NK-92 (cell line): ENCODE measurements around the gene KRT6A.
"Not testable (repeated sequence)": the region's sequence is repeated elsewhere in the genome, so short reads cannot be mapped to it uniquely, and the experiment has no call there.

Experiments
- DNase-seq: peaks from one replicate; lab custom pipeline; 2025; ENCODE audit not compliant: unreplicated experiment; lab: John Stamatoyannopoulos, UW

KRT6A gene

GRCh38 chr12:52506858-52507715, 14.0 kb upstream of the KRT6A start:
- DNase-seq: no peak

GRCh38 chr12:52502877-52503276, 9.8 kb upstream of the KRT6A start:
- DNase-seq: no peak

- no peak for DNase-seq
These were observed 8.4 kb upstream of the KRT6A start for GRCh38 chr12:52501490-52501889.

GRCh38 chr12:52500574-52500973, 7.5 kb upstream of the KRT6A start:
- DNase-seq: not testable (repeated sequence)

- no peak for DNase-seq
These were observed 6.9 kb upstream of the KRT6A start for GRCh38 chr12:52499806-52500560.

- no peak for DNase-seq
These were observed 5.9 kb upstream of the KRT6A start for GRCh38 chr12:52498946-52499345.

- DNase-seq: no peak
These were observed 4.9 kb upstream of the KRT6A start for GRCh38 chr12:52497975-52498374.

GRCh38 chr12:52496590-52497071, 3.6 kb upstream of the KRT6A start:
- DNase-seq: no peak

- DNase-seq: no peak
These were observed 3.0 kb upstream of the KRT6A start for GRCh38 chr12:52496054-52496453.

- no peak for DNase-seq
These were observed 2.3 kb upstream of the KRT6A start for GRCh38 chr12:52495389-52495788.

GRCh38 chr12:52494518-52494917, 1.5 kb upstream of the KRT6A start:
- no peak for DNase-seq

GRCh38 chr12:52494100-52494499, 1.0 kb upstream of the KRT6A start:
- no peak for DNase-seq

- not testable (repeated sequence) for DNase-seq
These were observed 652 bp downstream of the KRT6A start for GRCh38 chr12:52492405-52492804.

GRCh38 chr12:52491495-52491894, 1.6 kb downstream of the KRT6A start:
- DNase-seq: not testable (repeated sequence)

- no peak for DNase-seq
These were observed 4.3 kb downstream of the KRT6A start for GRCh38 chr12:52488736-52489135.

- not testable (repeated sequence) for DNase-seq
These were observed 5.2 kb downstream of the KRT6A start for GRCh38 chr12:52487744-52488443.

- DNase-seq: no peak
These were observed 5.8 kb downstream of the KRT6A start for GRCh38 chr12:52487211-52487610.

GRCh38 chr12:52486166-52487105, 6.6 kb downstream of the KRT6A start:
- no peak for DNase-seq

- DNase-seq: no peak
These were observed 13.0 kb downstream of the KRT6A start for GRCh38 chr12:52480073-52480472.

- no peak for DNase-seq
These were observed 15.4 kb downstream of the KRT6A start for GRCh38 chr12:52477651-52478050.
